NT2/D1 (cell line): ENCODE data around the gene ADA.
"Not testable (repeated sequence)": the region's sequence is repeated elsewhere in the genome, so short reads cannot be mapped to it uniquely, and the experiment has no call there.

ENCODE experiments used
- DNase-seq: peaks from one replicate; pipeline ENCODE4 v3.0.0-alpha.2; 2011; ENCODE audit warnings: low read depth, low spot score
- H3K27me3 ChIP-seq: 2 replicates; pipeline ENCODE4 v1.6.0; 2011; ENCODE audit warnings: mild to moderate bottlenecking; ENCODE audit not compliant: insufficient read length, insufficient read depth
- H3K36me3 ChIP-seq: 2 replicates; pipeline ENCODE4 v1.6.1; 2011; ENCODE audit warnings: mild to moderate bottlenecking, low read length, mixed read lengths; ENCODE audit not compliant: insufficient read depth, insufficient read length
- H3K4me1 ChIP-seq: 2 replicates; pipeline ENCODE4 v1.5.1; 2011; ENCODE audit not compliant: insufficient read depth, insufficient read length
- H3K4me3 ChIP-seq: 2 replicates; pipeline ENCODE4 v1.5.1; 2011; ENCODE audit warnings: low read depth; ENCODE audit not compliant: insufficient read length
- H3K9ac ChIP-seq: 2 replicates; pipeline ENCODE4 v1.6.0; 2011; ENCODE audit warnings: low read depth; ENCODE audit not compliant: insufficient read length
- H3K9me3 ChIP-seq: 2 replicates; pipeline ENCODE4 v1.5.1; 2011; ENCODE audit warnings: mild to moderate bottlenecking, low read length; ENCODE audit not compliant: insufficient read depth
- SUZ12 ChIP-seq: IDR thresholded peaks from 2 replicates; pipeline ENCODE4 v1.6.1; 2011; ENCODE audit not compliant: insufficient read length, insufficient read depth; ENCODE audit errors: extremely low read depth
- YY1 ChIP-seq: IDR thresholded peaks from 2 replicates; pipeline ENCODE4 v1.6.1; 2011; ENCODE audit not compliant: insufficient read length, insufficient read depth
- ZNF274 ChIP-seq: IDR thresholded peaks from 2 replicates; pipeline ENCODE4 v1.6.1; 2011; ENCODE audit warnings: mild to moderate bottlenecking, low read depth, low read length

The ADA gene

GRCh38 chr20:44686934-44687333 is 35.4 kb upstream of the ADA start:
- Histone ChIP-seq H3K4me1 (peaks cover 13% of the 10 kb centered on the region), H3K9ac (no peak overlapping the region), H3K4me3 (no peak overlapping the region), H3K36me3 (no peaks in the 10 kb centered on the region), H3K9me3 (peaks cover 8% of the 10 kb centered on the region), H3K27me3 (no peaks in the 10 kb centered on the region)
- TF ChIP-seq YY1 (no peak), ZNF274 (no peak), SUZ12 (no peak)
- DNase-seq: no peak

DNA sequence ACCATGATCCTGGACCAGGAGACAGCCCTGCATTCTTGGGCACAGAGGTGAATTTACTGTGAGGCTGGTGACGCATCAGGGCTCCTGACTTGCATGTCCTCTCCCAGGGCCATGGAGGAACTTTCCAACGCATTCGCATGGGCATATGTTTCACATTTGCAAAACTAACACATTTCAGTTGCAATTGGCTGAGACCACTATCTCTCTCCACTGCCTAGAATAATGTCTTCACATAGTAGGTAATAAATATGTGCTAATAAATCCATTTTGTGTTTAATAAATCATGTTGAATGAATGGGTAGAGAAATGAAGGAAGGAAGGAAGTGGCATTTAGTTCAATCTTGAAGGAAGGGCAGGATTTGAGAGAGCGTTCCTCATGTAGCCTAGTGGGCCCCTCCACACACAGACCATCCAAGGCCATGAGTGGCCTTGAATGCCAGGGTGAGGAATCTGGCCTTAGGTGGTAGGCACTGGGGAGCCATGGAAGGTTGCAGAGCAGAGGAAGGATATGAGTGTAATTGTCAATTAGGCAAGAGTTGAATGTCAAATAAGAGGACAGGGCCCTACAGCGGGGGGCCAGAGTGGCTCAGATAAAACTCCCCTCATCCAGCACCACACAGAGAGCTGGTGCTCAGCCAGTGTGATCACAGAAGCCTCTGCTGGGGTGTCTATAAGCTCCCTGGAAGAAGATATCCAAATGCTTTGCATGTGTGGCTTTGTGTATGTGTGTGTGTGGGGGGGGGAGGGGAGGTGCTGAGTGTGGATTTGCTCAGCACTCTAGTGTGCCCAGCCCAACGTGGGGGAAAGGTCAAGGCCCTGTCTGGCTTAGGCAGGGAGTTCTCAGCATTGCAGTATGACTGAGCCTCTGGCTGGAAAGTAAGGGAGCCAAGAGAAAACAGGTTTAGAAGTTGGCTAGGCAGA is 32.8 kb upstream of the ADA start:
- H3K4me1 ChIP-seq: peaks cover 10% of the 10 kb centered on the region
- no peaks in the 10 kb centered on the region for H3K27me3 ChIP-seq
- peak overlapping the region; percentile 28 for H3K9ac ChIP-seq
- H3K4me3 ChIP-seq: no peak overlapping the region
- TF ChIP-seq YY1: no peak
- no peak for TF ChIP-seq ZNF274
- no peak for TF ChIP-seq SUZ12
- H3K9me3 ChIP-seq: no peaks in the 10 kb centered on the region
- DNase-seq: no peak
- no peaks in the 10 kb centered on the region for H3K36me3 ChIP-seq

GRCh38 chr20:44683263-44684046 is 32.0 kb upstream of the ADA start:
- Histone ChIP-seq H3K27me3 (no peaks in the 10 kb centered on the region), H3K9ac (no peak overlapping the region), H3K36me3 (no peaks in the 10 kb centered on the region), H3K9me3 (no peaks in the 10 kb centered on the region), H3K4me3 (no peak overlapping the region), H3K4me1 (peaks cover 10% of the 10 kb centered on the region)
- DNase-seq: peak; percentile 79
- no peak for TF ChIP-seq YY1
- TF ChIP-seq ZNF274: no peak
- no peak for TF ChIP-seq SUZ12

DNA sequence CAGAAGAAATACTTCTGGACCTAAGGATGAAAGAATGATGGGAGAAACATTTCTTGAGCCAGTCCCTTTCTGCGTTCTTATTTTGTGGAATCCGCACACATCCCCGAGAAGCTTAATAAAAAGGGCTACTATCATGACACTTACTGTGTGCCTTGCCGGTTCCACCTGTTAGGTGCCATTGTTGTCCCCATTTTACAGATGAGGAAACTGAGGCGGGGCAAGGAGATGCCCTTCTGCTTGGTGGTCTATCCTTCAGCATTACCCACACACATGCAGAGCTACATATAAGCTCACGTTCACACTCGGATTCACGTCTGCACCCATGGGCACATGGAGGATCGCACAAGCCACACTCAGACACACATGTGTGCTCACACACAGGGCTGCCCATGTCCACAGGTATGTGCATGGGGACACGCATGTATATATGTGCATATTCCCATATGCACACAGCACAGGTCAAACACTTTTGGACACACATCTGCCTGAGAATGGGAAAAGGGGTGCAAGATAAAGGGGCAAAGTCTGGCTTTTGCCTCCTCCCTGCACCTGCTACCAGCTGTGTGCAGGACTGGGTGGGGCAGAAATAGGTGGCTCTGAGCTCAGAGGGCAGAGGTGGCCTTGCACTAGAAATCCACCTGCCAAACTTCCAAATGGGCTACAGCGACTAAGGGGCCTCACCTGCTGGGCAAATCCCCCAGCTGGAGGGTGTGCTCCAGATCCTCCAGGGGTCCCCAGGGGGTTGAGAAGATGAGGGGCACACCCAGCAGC is 30.5 kb upstream of the ADA start:
- Histone ChIP-seq H3K27me3 (no peaks in the 10 kb centered on the region), H3K9ac (no peak overlapping the region), H3K36me3 (no peaks in the 10 kb centered on the region), H3K4me1 (peaks cover 10% of the 10 kb centered on the region), H3K9me3 (no peaks in the 10 kb centered on the region), H3K4me3 (no peak overlapping the region)
- no peak for DNase-seq
- TF ChIP-seq YY1 (no peak), ZNF274 (no peak), SUZ12 (no peak)

DNA sequence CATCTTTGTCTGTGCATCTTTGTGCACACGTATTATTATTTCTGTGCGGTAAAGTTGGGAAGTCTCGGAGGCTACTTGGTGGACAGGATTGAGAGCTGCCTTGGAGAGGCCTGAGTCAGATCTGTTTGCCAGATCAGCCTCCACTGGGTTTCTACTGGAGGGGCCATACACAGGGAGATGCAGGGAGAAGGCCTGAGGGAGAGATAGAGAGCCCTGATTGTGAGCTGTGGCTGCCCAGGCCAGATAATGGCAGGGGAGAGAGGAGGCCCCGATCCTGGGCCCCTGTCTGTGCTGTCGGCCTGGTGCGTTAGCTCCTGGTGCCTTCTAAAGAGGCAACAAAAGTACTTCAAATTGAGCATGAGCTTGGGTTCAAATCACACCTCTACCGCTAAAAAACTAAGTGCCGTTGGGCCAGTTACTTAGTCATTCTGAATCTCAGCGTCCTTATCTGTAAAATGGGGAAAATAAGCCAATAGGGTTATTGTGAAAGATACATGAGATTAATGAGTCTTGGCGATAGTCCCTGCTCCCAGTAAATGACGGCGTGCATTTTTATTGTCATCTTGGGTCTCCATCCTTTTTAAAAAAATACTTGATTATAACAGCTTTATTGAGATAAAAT is 27.6 kb upstream of the ADA start:
- Histone ChIP-seq H3K9ac (peak overlapping the region; percentile 23), H3K4me1 (peaks cover 4% of the 10 kb centered on the region), H3K4me3 (no peak overlapping the region), H3K9me3 (no peaks in the 10 kb centered on the region), H3K36me3 (no peaks in the 10 kb centered on the region), H3K27me3 (no peaks in the 10 kb centered on the region)
- TF ChIP-seq SUZ12 (no peak), ZNF274 (no peak), YY1 (no peak)
- DNase-seq: no peak

- Histone ChIP-seq H3K9me3 (no peaks in the 10 kb centered on the region; the same call in 1 of the 2 replicates), H3K27me3 (no peaks in the 10 kb centered on the region), H3K4me1 (peaks cover 1% of the 10 kb centered on the region), H3K4me3 (no peak overlapping the region), H3K36me3 (no peaks in the 10 kb centered on the region), H3K9ac (no peak overlapping the region)
- no peak for TF ChIP-seq YY1
- TF ChIP-seq SUZ12: no peak
- no peak for TF ChIP-seq ZNF274
- DNase-seq: no peak
Observed at GRCh38 chr20:44678242-44678641, 26.7 kb upstream of the ADA start.

DNA sequence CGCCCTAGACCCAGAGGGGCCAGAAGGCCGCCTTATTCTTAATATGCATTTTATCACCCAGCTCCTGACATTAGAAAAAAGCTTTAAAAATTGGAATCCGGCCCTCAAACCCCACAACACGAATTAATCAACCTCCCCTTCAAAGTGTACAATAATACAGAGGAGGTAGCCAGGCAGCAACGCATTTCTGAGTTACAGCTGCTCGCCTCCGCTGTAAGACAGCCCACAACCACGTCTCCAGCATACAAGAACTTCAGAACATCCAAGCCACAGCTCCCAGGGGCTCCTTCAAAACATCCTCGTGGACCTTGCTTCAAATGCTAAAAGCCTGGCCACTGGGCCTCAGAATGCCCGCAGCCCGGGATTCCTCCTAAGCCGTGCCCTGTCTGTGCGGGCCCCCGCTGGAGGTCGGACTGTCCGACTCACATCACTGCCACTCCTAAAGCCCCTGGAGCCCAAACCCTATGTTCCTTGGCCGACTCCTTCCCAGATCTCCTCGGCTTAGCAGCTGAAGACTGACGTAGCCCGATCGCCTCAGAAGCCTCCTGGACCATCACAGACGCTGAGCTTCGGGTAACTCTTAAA is 20.9 kb upstream of the ADA start:
- H3K9me3 ChIP-seq, H3K36me3 ChIP-seq, H3K4me1 ChIP-seq, DNase-seq, H3K9ac ChIP-seq, H3K4me3 ChIP-seq, H3K27me3 ChIP-seq: not testable (repeated sequence)

- DNase-seq, H3K4me1 ChIP-seq, H3K4me3 ChIP-seq, H3K36me3 ChIP-seq, H3K27me3 ChIP-seq, H3K9me3 ChIP-seq, H3K9ac ChIP-seq: not testable (repeated sequence)
Observed at GRCh38 chr20:44671541-44671940, 20.0 kb upstream of the ADA start.

DNA sequence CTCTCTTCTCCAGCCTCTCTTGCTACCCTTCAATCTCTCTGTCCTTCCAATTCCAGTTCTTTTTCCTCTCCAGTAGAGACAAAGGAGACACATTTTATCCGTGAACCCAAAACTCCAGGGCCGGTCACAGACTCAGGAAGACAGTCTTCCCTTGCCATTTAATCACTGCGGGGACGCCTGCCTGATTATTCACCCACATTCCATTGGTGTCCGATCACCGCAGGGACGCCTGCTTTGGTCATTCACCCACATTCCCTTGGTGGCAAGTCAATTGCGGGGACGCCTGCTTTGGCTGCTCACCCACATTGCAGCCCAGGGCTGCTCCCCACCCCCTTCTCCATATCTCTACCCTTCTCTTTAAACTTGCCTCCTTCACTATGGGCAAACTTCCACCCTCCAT is 19.4 kb upstream of the ADA start:
- not testable (repeated sequence) for H3K36me3 ChIP-seq, H3K4me1 ChIP-seq, DNase-seq, H3K4me3 ChIP-seq, H3K9ac ChIP-seq, H3K27me3 ChIP-seq, H3K9me3 ChIP-seq
